Stomach smooth muscle (tissue), 2 donors: ENCODE results near the gene LRP1.

Experiments
- H3K27ac ChIP-seq: one replicate; pipeline ENCODE4 v1.7.0; 2013; ENCODE audit warnings: mild to moderate bottlenecking, low read length, inconsistent platforms
- H3K27me3 ChIP-seq, 2 donors: one replicate each; pipeline ENCODE4 v1.7.0; 2013; ENCODE audit warnings: low read length in 2 of 2; ENCODE audit not compliant: insufficient read depth in 2 of 2, control insufficient read depth in 1 of 2
- H3K36me3 ChIP-seq, 2 donors: one replicate each; pipeline ENCODE4 v1.7.0; 2013; ENCODE audit warnings: low read length in 2 of 2; ENCODE audit not compliant: control insufficient read depth in 2 of 2, insufficient read depth in 2 of 2
- H3K4me1 ChIP-seq: one replicate; pipeline ENCODE4 v1.7.0; 2013; ENCODE audit warnings: low read length; ENCODE audit not compliant: control insufficient read depth, insufficient read depth
- H3K4me3 ChIP-seq, 2 donors: one replicate each; pipeline ENCODE4 v1.7.0; 2013; ENCODE audit warnings: low read length in 2 of 2
- H3K9ac ChIP-seq, 2 donors: one replicate each; pipeline ENCODE4 v1.7.0; 2013; ENCODE audit warnings: low read length in 2 of 2, mild to moderate bottlenecking in 1 of 2
- H3K9me3 ChIP-seq, 2 donors: one replicate each; pipeline ENCODE4 v1.7.0; 2013; ENCODE audit warnings: low read length in 2 of 2; ENCODE audit not compliant: control insufficient read depth in 2 of 2
- donor health status: healthy.
- donor health status: Pancreatic carcinoma.

The LRP1 gene

GRCh38 chr12:57200497-57200896 is 72.2 kb downstream of the LRP1 start:
- Histone ChIP-seq H3K27ac (no peak overlapping the region), H3K36me3 (peaks cover 75 to 80% of the 10 kb centered on the region in 2 donors), H3K27me3 (no peaks in the 10 kb centered on the region), H3K4me1 (no peaks in the 10 kb centered on the region), H3K9me3 (no peaks in the 10 kb centered on the region), H3K4me3 (no peak overlapping the region), H3K9ac (no peak overlapping the region)

- H3K9me3 ChIP-seq, result no peaks in the 10 kb centered on the region
- H3K27ac ChIP-seq, result no peak overlapping the region
- H3K4me1 ChIP-seq, result no peaks in the 10 kb centered on the region
- H3K27me3 ChIP-seq, result no peaks in the 10 kb centered on the region
- no peak overlapping the region for H3K9ac ChIP-seq
- H3K36me3 ChIP-seq, result peaks cover 74 to 80% of the 10 kb centered on the region in 2 donors
- no peak overlapping the region for H3K4me3 ChIP-seq
Observed at GRCh38 chr12:57201219-57201618, 72.9 kb downstream of the LRP1 start.

- Histone ChIP-seq H3K9ac (no peak overlapping the region), H3K4me1 (no peaks in the 10 kb centered on the region), H3K4me3 (no peak overlapping the region), H3K36me3 (peaks cover 70 to 80% of the 10 kb centered on the region in 2 donors), H3K27ac (no peak overlapping the region), H3K27me3 (no peaks in the 10 kb centered on the region), H3K9me3 (no peaks in the 10 kb centered on the region)
Observed at GRCh38 chr12:57201631-57202030, 73.3 kb downstream of the LRP1 start.

GRCh38 chr12:57202321-57202720 is 74.0 kb downstream of the LRP1 start:
- Histone ChIP-seq H3K36me3 (peaks cover 65 to 75% of the 10 kb centered on the region in 2 donors), H3K27ac (no peak overlapping the region), H3K4me3 (no peak overlapping the region), H3K4me1 (no peaks in the 10 kb centered on the region), H3K9me3 (no peaks in the 10 kb centered on the region), H3K27me3 (no peaks in the 10 kb centered on the region), H3K9ac (no peak overlapping the region)

- Histone ChIP-seq H3K27ac (no peak overlapping the region), H3K36me3 (peaks cover 59 to 74% of the 10 kb centered on the region in 2 donors)
Observed at GRCh38 chr12:57203201-57203600, 74.9 kb downstream of the LRP1 start.

GRCh38 chr12:57203791-57204190 is 75.5 kb downstream of the LRP1 start:
- Histone ChIP-seq H3K9me3 (no peaks in the 10 kb centered on the region), H3K4me1 (no peaks in the 10 kb centered on the region), H3K27me3 (no peaks in the 10 kb centered on the region), H3K4me3 (no peak overlapping the region), H3K36me3 (peaks cover 53 to 72% of the 10 kb centered on the region in 2 donors), H3K9ac (no peak overlapping the region), H3K27ac (no peak overlapping the region)

More at GRCh38 chr12:57203201-57203600, 74.9 kb downstream of the LRP1 start:
- no peaks in the 10 kb centered on the region for H3K4me1 ChIP-seq
- no peaks in the 10 kb centered on the region for H3K27me3 ChIP-seq
- no peak overlapping the region for H3K9ac ChIP-seq
- H3K9me3 ChIP-seq, result no peaks in the 10 kb centered on the region
- no peak overlapping the region for H3K4me3 ChIP-seq

- H3K27ac ChIP-seq, result no peak overlapping the region
- H3K27me3 ChIP-seq, result no peaks in the 10 kb centered on the region
- H3K36me3 ChIP-seq, result peaks cover 48 to 71% of the 10 kb centered on the region in 2 donors
- H3K9ac ChIP-seq, result no peak overlapping the region
- no peak overlapping the region for H3K4me3 ChIP-seq
- H3K9me3 ChIP-seq, result no peaks in the 10 kb centered on the region
- H3K4me1 ChIP-seq, result no peaks in the 10 kb centered on the region
Observed at GRCh38 chr12:57204454-57204853, 76.2 kb downstream of the LRP1 start.

- Histone ChIP-seq H3K9ac (no peak overlapping the region), H3K4me3 (no peak overlapping the region), H3K9me3 (no peaks in the 10 kb centered on the region), H3K4me1 (no peaks in the 10 kb centered on the region), H3K27me3 (no peaks in the 10 kb centered on the region), H3K27ac (no peak overlapping the region), H3K36me3 (peaks cover 46 to 76% of the 10 kb centered on the region in 2 donors)
Observed at GRCh38 chr12:57205186-57205585, 76.9 kb downstream of the LRP1 start.

- Histone ChIP-seq H3K36me3 (peaks cover 45 to 72% of the 10 kb centered on the region in 2 donors), H3K4me3 (no peak overlapping the region), H3K27me3 (no peaks in the 10 kb centered on the region)
Observed at GRCh38 chr12:57205931-57206330, 77.6 kb downstream of the LRP1 start.

GRCh38 chr12:57207731-57208630 is 79.7 kb downstream of the LRP1 start:
- H3K27ac ChIP-seq, result no peak overlapping the region

More at GRCh38 chr12:57205931-57206330, 77.6 kb downstream of the LRP1 start:
- H3K9me3 ChIP-seq, result no peaks in the 10 kb centered on the region
- H3K4me1 ChIP-seq, result no peaks in the 10 kb centered on the region
- H3K27ac ChIP-seq, result no peak overlapping the region
- H3K9ac ChIP-seq, result no peak overlapping the region

More at GRCh38 chr12:57207731-57208630, 79.7 kb downstream of the LRP1 start:
- no peaks in the 10 kb centered on the region for H3K27me3 ChIP-seq
- H3K9me3 ChIP-seq, result no peaks in the 10 kb centered on the region
- H3K4me3 ChIP-seq, result no peak overlapping the region
- no peak overlapping the region for H3K9ac ChIP-seq
- no peaks in the 10 kb centered on the region for H3K4me1 ChIP-seq
- peaks cover 28 to 64% of the 10 kb centered on the region in 2 donors for H3K36me3 ChIP-seq
